OCI-LY1 (cell line): ENCODE data around the gene LTN1.

ENCODE experiments used
- CTCF ChIP-seq: fragments of 200-600 bp; sonication (generic), shearing (Covaris generic); IDR thresholded peaks from 2 replicates; pipeline ENCODE4 v1.5.1; 2017; ENCODE audit warnings: mild to moderate bottlenecking, antibody characterized with exemption, low read length, moderate library complexity, mixed read lengths
- EZH2 ChIP-seq: fragments of 200-600 bp; sonication (generic), shearing (Covaris generic); IDR thresholded peaks from 2 replicates; pipeline ENCODE4 v1.8.0; 2017; ENCODE audit warnings: borderline replicate concordance, mixed run types, mild to moderate bottlenecking, antibody characterized with exemption, low read length, moderate library complexity, mixed read lengths

GRCh38 chr21:29033871-29034270 lies 41.2 kb upstream of the LTN1 start:
- TF ChIP-seq CTCF (no peak), EZH2 (no peak)
